ENCODE results near the gene MYH10.

GRCh38 chr17:8598913-8599312 lies 31.6 kb downstream of the MYH10 start:
- TF ChIP-seq, protein P1, sequence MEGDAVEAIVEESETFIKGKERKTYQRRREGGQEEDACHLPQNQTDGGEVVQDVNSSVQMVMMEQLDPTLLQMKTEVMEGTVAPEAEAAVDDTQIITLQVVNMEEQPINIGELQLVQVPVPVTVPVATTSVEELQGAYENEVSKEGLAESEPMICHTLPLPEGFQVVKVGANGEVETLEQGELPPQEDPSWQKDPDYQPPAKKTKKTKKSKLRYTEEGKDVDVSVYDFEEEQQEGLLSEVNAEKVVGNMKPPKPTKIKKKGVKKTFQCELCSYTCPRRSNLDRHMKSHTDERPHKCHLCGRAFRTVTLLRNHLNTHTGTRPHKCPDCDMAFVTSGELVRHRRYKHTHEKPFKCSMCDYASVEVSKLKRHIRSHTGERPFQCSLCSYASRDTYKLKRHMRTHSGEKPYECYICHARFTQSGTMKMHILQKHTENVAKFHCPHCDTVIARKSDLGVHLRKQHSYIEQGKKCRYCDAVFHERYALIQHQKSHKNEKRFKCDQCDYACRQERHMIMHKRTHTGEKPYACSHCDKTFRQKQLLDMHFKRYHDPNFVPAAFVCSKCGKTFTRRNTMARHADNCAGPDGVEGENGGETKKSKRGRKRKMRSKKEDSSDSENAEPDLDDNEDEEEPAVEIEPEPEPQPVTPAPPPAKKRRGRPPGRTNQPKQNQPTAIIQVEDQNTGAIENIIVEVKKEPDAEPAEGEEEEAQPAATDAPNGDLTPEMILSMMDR (IDR thresholded peaks at IDR 0.05), result no peak
- TF ChIP-seq EP300 (IDR thresholded peaks at IDR 0.05), result no peak
